Measurements from ENCODE around the gene RAB34.

DNA sequence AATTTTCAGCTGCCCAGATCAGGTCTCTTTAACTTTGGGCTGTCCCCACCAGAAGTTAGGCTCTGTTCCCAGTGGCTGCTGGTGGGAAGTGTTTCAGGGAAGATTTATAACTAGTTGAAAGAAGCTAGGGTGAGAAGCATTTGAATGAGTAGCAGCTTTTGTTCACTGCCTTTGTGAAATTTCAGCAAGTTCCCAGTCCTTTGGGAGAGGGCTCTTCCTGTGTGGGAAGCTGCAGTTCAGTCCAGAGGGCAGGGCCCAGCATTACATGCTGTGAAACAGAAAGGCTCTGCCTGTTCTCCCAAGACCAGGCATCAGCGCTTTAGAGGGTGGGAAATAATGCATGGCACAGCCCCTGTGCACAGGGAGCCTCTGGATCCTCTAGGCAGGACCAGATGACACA is 23.8 kb downstream of the RAB34 start:
- TF ChIP-seq, protein P1, sequence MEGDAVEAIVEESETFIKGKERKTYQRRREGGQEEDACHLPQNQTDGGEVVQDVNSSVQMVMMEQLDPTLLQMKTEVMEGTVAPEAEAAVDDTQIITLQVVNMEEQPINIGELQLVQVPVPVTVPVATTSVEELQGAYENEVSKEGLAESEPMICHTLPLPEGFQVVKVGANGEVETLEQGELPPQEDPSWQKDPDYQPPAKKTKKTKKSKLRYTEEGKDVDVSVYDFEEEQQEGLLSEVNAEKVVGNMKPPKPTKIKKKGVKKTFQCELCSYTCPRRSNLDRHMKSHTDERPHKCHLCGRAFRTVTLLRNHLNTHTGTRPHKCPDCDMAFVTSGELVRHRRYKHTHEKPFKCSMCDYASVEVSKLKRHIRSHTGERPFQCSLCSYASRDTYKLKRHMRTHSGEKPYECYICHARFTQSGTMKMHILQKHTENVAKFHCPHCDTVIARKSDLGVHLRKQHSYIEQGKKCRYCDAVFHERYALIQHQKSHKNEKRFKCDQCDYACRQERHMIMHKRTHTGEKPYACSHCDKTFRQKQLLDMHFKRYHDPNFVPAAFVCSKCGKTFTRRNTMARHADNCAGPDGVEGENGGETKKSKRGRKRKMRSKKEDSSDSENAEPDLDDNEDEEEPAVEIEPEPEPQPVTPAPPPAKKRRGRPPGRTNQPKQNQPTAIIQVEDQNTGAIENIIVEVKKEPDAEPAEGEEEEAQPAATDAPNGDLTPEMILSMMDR (IDR thresholded peaks at IDR 0.05), result no peak
- no peak for TF ChIP-seq POLR2AphosphoS5 (IDR thresholded peaks at IDR 0.05)
- TF ChIP-seq POLR2A (IDR thresholded peaks at IDR 0.05), result no peak
- TF ChIP-seq EP300 (IDR thresholded peaks at IDR 0.05), result no peak

Data from gastroesophageal sphincter (tissue), 3 donors.